Measurements from ENCODE around the gene CXXC1.

Gene CXXC1

DNA sequence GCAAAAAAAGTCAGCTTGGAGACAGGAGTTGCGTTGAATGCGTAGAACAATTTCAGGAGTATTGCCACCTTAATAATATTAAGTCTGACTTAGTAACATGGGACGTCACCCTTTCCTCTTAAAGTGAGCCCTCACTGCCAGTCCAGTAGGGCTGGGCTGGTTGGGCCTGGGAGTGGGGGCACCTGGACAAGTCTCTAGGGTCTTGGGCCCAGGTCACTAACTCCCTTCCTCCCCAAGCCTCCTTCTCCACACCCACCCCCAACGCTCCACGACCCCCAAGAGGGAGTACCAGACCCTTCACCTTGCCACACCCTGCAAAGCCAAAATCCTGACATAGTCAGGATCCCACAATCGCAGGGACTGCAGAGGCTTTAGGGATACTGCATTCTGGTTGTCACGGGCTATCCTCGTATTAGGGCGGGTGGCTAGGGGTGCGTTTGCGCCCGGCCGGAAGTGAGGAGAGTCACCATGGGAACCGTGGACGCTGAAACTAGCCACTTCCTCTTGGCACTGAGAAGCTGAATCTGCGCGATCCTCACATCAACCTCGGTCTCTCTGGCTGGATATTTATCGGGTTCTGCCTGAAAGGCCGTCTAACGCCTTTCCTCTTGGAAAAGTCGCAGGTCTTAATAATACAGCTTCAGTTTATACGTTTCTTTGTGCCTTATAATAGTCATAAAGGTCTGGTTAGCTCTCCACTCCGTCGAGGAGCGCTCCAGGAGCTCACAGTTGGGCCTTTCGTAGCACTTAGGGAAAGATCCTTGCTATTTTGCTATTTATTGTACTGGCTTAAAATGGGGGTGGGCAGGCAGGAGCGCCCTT, 10.3 kb upstream of the CXXC1 start:
- FAIRE-seq = no peak

GRCh38 chr18:50293039-50293438, 5.5 kb upstream of the CXXC1 start:
- FAIRE-seq = no peak

DNA sequence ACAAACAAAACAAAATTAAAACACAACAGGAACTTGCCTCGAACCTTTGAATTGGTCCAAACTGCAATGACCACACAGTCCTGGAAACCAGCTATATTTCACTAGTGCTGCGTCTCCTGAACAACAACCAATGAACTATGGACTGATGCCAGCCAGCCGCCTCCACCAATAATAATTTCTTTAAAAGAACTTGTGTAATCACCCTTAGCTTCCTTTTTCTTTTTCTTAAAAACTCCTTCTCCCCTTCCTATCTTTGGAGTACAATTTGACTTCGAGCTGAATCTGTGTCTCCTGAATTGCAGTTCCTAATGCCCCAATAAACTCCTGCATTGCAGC, 1.6 kb upstream of the CXXC1 start:
- no peak for FAIRE-seq

DNA sequence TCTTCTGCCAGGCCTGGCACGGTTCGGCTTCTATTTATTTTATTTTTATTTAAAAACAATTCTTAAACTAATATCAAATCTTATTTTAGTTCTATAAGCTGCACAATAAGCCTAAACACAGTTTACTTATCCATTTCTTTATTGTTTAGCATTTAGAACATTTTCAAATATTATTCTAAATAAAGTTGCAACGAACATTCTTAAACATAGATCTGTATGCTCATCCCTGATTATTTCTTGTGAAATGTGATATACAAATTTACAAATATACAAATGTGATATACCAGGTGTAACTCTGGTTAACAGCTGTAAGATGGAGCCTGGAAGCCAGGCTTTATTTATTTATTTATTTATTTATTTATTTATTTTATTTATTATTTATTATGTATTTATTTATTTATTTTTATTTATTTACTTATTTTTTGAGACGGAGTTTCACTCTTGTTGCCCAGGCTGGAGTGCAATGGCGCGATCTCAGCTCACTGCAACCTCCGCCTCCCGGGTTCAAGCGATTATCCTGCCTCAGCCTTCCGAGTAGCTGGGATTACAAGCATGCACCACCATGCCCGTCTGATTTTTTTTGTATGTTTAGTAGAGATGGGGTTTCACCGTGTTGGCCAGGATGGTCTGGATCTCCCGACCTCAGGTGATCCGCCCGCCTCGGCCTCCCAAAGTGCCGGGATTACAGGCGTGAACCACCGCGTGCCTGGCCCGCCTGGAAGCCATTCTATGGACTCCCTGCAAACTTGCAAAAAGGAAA, 1.0 kb upstream of the CXXC1 start:
- FAIRE-seq = peak; percentile 19

GRCh38 chr18:50287028-50287440, 458 bp downstream of the CXXC1 start:
- no peak for FAIRE-seq

DNA sequence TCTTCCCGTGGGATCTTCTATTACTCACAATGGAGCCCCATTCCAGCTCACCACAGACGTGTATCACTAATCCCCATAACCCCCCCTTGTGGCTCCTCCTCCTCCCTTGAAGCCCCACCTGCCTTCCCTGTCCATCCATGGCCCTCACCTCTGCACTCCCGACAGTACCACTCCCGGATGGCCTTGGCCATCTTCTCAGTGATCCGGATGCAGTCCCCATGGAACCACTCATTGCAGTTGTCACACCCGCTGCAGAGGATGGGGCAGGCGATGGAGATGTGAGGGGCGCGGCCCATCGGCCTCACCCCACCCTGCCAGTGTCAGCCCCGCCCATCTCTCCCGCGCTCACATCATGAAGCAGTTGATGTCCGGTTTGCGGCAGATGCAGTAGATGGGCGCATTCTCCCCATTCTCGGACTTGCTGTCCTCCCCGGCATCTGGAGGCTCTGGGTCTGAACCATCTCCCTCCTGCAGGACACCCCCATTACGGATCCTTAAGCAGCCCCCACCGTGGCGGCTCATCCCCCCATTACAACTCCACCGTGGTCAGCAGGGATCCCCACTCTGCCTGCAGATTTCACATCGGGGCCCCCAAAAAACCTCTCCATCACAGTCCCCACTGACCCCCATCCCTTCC, 983 bp downstream of the CXXC1 start:
- FAIRE-seq = no peak

- FAIRE-seq = no peak
These were observed 1.7 kb downstream of the CXXC1 start for GRCh38 chr18:50285631-50286321.

GRCh38 chr18:50285071-50285470, 2.4 kb downstream of the CXXC1 start:
- FAIRE-seq = no peak

DNA sequence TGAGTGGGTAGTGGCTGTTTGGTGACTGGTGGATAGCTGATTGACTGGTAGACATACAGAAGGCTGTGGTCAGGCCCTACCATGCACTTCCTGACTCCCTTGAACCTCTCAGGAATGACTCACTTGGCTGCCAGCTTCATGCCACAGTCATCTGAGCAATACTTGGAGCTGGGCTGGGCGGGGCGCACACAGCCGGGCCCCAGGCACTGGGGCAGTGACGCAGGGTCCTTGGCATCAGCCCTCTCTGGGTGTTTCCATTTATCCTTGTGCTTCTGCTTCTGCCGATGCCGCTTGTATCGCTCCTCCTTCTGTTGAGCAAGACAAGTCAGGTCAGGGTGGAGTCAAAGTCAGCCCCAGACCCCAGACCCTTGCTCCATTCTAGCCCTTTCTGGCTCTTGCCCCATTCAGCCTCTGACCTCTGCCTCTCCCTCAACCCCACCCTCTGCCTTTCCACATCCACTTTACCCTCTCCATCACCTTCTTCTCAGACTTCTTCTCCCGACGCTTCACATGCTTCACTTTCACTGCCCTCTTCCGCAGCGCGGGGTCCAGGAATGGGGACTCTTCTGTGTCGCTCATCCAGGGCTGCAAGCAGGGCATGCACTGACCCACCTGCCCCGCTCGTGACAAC, 3.1 kb downstream of the CXXC1 start:
- no peak for FAIRE-seq

DNA sequence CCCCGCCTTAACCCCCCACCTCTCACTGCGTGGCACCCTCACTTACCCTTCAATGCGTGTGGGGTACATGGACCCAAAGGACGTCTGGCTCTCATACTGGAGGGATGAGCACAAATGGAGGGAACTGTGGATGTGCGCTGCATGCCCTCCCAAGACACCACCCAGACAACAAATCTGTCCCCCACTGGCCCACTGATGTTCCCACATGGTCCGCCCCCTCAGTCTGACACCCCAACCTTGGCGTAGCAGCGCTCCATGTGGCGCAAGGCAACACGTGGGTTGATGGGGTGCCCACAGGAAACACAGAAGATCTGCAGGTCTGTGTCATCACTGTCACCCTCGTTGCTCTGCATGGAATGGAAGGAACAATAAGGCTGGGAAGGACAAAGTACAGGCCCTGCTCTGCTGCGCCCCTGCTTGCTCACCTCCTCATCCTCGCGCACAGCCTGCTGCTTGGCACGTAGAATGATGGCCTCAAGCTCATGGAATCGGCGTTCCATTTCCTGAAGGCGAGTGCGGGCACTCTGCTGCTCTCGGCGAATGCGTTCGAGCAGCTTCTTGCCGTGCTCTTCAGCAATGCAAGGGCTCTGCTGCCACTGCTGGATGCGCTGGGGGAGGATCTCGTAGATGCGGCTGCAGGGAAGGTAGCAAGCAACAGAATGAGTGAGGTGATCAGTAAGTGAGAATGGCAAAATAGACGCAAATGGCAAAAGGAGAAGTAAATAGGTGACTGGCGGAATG, 3.9 kb downstream of the CXXC1 start:
- no peak for FAIRE-seq

DNA sequence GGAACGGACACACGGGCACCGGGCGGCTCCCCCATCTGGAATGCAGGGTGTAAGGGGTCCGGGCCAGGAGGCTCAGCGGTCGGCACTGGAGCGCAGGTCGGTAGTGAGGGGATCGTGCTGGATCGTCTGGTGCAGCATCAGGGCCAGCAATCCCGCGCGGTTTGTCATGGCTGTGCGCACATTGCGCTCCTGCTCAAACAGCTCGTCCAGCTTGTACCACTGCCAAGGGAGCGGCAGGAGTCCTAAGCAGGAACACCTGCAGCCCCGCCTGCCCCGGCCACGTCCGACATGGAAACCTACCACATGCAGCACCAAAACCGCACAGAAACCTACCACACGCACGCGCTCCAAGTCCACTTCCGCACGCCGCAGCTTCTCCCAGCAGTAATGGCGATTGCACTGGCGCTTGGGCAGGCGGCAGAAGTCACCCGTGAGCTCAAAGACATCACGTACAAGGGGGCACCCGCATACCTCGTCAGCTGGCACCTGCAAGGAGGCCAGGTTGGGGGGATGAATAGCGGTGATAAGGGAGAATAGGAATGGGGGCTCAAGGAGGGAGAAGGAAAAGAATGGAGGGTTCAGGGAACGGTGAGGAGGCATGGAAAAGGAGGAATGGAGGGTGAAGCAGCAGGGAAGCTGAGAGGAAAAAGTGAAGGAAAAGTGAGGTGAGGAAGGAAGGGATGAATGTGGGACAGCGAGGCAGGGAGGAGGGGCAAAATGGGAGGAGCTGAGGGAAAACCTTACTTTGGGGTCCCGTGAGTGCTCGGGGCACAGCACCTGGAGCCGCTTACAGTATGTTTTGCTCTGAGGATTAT, 4.8 kb downstream of the CXXC1 start:
- no peak for FAIRE-seq

DNA sequence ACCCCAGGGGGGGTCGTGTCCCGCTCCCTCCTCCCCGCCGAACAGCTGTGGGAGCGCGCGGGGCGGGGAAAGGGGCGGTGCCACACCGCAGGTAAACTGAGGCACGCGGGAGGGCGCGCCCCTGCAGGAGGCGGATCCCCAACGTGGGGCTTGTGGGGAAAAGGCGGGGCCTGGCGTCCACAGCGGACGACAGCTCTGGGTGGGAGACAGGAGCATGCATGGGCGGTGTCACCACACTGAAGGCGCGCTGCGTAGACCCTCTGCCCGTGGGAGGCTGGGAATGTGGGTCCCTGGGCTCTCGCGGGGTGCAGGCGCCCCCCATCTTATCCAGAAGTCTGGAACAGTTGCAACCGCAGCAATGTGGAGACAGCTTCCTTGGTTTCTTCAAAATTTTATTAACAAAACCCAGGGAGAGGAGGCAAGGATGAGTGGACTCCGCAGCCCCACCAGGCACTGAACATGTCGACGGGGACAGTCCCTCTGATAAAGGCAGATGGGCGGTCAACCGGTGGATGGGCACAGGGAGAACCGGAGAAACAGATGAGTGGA, 5.4 kb downstream of the CXXC1 start:
- no peak for FAIRE-seq

GRCh38 chr18:50281295-50281971, 6.1 kb downstream of the CXXC1 start, which contains the start of gene MBD1:
MBD1 (minus strand) TSS chr18:50281523; CDS start chr18:50279992, 1,531 bp downstream.
- peak; percentile 97 for FAIRE-seq

DNA sequence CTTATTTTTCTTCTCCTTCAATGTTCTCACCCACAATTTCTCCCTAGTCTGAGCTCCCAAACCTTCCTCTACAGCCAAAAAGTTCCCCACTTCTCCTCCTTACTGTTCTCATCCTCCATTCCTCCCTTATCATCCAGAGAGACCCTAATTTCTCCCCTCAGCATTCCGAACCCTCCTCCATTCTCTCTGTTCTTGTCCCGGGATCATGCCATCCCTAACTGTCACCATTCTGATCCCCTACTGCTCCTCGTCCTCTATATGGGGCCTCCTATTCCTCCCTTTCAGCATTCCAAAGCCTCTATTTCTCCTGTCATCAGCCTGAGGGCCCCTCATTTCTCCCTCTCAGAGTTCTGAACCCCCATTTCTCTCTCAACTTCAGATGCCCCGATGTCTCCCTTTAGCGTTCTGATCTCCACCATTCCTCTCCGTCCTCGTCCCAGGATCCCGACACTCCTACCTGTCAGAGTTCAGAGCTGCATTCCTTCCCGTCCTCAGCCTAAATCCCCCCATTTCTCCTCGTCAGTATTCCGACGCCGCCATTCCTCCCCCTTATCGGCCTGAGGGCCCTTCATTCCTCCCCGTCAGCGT, 6.7 kb downstream of the CXXC1 start:
- FAIRE-seq = no peak

DNA sequence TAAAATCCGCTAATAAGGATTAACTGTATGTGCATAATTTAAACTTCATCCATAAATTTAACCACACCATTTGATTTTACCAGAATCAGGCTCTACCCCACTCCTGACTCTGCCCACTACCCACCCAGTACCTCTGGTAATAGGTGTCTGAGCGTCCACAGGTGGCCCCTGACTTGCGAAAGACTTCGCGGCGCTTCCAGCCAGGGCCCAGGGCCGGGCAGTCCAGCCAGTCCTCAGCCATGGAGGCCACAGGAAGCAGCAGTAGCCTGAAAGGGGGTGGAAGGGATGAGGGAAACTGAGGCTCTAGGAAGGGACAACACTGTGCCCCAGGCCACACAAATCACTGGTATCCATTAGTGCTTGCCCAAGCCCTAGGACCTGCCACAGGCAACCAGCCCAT, 7.7 kb downstream of the CXXC1 start:
- no peak for FAIRE-seq

DNA sequence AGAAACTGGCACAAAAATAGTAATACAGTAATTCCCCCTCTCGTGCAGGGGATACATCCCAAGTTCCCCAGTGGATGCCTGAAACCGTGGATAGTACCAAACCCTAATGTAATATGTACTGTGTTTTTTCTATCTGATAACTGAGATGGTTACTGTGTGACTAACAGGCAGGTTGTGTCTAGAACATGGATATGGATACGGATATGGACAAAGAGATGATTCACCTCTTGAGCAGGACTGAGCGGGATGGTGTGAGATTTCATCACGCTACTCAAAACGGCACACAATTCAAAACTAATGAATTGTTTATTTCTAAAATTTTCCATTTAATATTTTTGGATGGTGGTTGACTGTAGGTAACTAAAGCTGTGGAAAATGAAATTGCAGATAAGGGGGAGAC, 9.6 kb downstream of the CXXC1 start:
- FAIRE-seq = no peak

DNA sequence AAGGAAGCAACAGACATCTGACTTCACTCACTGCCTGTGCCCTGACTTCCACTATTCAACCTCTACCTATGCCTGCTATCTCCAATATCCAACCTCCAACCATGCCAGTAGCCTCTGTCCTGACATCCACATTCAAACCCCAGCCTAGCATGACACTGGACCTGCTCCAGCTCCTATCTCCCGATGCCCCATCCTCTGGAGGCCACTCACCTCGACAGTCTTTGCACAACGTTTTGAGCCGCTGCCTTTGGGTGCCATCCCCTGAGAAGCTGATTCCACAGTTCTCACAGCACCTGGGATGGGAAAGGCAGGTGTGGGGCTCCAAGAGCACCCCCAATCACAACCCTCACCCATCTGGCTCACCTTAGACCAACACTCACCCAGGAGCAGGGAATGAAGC, 11.0 kb downstream of the CXXC1 start:
- no peak for FAIRE-seq

DNA sequence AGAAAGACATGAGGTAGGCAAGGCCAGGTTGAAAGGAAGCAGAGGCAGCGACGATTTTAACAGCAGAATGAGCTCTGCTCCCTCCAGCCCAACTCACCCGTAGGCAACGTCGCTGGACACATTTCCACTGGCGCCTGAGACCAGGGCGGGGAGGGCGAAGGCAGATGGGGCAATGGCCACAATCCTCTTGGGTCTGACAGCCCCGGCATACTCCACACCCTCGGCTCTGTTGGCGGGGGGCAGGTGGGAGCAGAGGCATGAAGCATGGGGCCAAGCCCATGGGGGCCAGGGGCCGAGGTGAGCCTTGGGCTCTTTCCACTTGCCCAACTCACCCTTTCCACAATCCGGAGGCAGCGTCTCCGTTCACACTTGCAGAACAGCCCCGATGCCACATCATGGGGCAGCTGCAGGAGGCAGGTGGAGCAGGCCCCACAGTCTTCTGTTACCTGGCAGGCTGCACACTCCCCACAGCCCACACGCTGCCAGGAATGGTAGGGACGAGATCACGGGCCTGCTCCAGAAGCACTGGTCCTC, 11.9 kb downstream of the CXXC1 start:
- no peak for FAIRE-seq

- no peak for FAIRE-seq
These were observed 12.6 kb downstream of the CXXC1 start for GRCh38 chr18:50274941-50275340.

DNA sequence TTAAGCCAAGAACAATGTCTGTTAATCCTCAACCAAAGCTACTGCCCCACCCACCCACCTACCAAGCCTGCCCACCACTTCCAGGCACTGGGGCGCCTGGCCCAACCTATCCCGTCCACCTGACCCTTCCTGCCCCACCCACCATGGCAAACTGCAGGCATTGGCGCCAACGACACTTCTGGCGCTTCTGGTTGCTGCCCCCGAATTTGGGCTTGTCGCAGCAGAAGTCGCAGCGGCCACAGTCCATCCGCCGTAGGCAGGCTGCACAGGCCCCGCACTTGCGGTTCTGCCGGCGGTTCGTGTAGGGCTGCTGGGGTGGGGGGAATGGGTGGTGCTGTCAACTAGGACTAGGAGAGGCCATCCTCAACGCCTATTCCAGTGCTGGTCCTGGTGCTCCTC, 13.4 kb downstream of the CXXC1 start:
- no peak for FAIRE-seq
